ENCODE measurements around the gene KRT7.

The KRT7 gene

DNA sequence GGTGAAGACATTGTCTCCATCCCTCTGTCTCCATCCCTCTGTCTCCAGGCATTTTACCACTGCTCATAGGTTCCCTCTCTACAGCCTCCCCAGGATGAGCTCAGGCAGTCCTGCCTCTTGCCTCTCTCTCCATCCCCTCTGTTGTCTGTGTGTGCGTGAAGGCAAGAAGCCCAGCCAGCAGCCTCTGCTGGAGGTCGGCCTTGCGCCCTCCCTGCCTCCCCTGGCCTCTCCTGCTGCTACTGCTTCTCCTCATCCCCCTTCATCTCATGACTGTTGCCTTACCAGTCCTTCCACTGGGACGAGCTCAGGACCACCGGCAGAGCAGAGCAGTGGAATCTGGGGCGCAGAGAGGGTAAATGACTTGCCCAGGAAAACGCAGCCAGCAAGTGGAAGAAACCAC is 44.4 kb upstream of the KRT7 start:
- H3K4me1 ChIP-seq = peaks cover 75 to 100% (median 98%) of the 10 kb centered on the region in 10 experiments
- peak overlapping the region in 7 of 11 experiments; percentile 4 to 51 (median 32); a peak in 7 of 22 replicates for H3K9ac ChIP-seq
- H3K4me2 ChIP-seq = peak overlapping the region; percentile 58 to 99 (median 77); a peak in 19 of 22 replicates
- H3K36me3 ChIP-seq = no peaks in the 10 kb centered on the region
- no peak for TF ChIP-seq Cebpa-rat (IDR thresholded peaks at IDR 0.05)
- H3K9me3 ChIP-seq (replicated peaks in 1 of 11) = no peaks in the 10 kb centered on the region
- H3K4me3 ChIP-seq = no peak overlapping the region
- no peaks in the 10 kb centered on the region for H4K20me1 ChIP-seq
- peak overlapping the region in 9 of 11 experiments; percentile 31 to 78 (median 55); a peak in 16 of 22 replicates for H3K27ac ChIP-seq
- H3K27me3 ChIP-seq = no peaks in the 10 kb centered on the region

DNA sequence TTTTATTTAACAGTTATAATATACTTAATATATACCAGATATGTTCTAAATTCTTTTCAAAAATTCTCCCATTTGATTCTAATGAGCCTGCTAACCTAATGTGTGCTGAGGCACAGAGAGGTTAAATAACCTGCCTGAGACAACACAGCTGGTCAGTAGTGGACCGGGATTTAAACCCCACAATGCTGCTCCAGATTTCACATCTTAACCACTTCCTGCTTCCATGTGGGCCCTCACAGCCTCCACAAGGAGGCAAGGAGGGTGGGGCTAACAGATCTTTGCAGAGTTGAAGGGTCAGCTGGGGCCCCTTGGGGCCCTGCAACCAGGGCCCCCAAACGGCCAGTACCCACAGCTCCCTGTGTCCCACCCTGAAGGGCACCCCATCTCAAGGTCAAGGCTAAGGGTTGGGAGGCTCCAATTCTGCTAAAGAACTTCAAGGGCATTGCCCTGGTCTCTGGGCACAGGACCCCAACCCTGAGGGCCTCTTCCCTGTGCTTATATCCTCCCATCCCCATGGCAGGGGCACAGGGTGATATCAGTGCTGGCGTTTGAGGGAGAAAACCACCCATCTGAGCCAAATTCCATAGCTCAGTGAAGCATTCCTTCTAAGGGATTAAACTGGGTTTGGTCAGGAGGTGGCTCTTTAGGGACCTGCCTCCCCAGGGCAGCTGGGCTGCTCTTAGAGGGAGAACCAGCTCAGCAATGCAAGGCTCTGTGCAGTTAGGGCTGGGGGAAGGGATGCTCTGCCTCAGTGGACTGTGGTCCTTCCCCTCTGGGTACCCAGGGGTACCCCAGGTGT is 43.5 kb upstream of the KRT7 start:
- no peaks in the 10 kb centered on the region for H3K9me3 ChIP-seq (replicated peaks in 1 of 11)
- H3K4me2 ChIP-seq = peak overlapping the region; percentile 58 to 99 (median 77)
- TF ChIP-seq Cebpa-rat (IDR thresholded peaks at IDR 0.05) = no peak
- peak overlapping the region in 10 of 11 experiments; percentile 10 to 78 (median 55); a peak in 16 of 22 replicates for H3K27ac ChIP-seq
- H3K9ac ChIP-seq = peak overlapping the region in 7 of 11 experiments; percentile 4 to 48 (median 28); a peak in 8 of 22 replicates
- H3K4me3 ChIP-seq = no peak overlapping the region; a peak in 1 of 20 replicates
- H3K4me1 ChIP-seq = peaks cover 75 to 100% (median 99%) of the 10 kb centered on the region in 10 experiments
- no peaks in the 10 kb centered on the region for H4K20me1 ChIP-seq
- H3K27me3 ChIP-seq = no peaks in the 10 kb centered on the region
- no peaks in the 10 kb centered on the region for H3K36me3 ChIP-seq

DNA sequence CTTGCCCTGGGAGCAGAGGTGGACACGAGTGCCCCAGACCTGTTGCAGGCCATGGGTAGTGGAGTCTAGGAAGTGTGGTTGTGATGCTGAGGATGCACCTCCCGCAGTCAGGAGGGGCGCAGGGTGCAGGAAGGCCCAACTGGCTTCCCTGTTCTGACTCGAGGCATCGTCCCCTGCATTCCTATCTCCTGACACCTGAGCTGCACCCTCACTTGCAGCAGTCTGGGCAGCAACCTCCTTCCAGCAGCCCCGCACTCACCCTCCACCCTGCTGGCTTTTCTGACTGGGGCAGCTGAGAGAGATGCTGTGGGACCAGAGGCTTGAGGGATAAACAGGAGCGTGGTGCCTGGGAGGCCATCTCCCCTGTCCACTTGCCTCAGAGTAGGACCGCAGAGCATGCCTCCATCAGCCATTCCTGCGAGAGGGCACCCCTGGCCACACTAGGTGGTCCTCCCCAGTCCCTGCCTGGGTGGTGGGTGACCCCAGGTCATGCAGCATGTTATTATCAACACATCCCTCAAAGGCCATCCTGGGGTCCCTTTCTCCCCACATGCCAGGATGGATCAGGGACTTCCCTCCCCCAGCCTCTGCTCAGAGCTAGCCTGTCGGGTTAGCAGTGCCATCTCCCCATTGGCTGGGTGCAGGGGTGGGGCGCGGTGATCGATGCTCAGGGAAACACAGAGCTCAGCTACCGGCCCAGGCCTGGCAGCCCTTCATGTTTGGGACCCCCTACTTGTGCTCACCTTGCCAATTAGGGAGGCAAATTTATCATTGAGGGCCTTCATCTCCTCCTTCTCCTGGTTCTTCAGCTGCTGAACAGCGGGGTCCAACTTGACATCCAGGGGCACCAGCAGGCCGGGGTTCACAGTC is 41.9 kb upstream of the KRT7 start:
- Histone ChIP-seq H3K9me3 (replicated peaks in 1 of 11) (no peaks in the 10 kb centered on the region), H4K20me1 (no peaks in the 10 kb centered on the region), H3K4me3 (no peak overlapping the region), H3K4me1 (peaks cover 70 to 100% (median 98%) of the 10 kb centered on the region in 10 experiments), H3K4me2 (peak overlapping the region; percentile 58 to 99 (median 85)), H3K9ac (peak overlapping the region in 9 of 11 experiments; percentile 7 to 60 (median 42); a peak in 13 of 22 replicates), H3K27ac (peak overlapping the region in 10 of 11 experiments; percentile 32 to 95 (median 60); a peak in 18 of 22 replicates), H3K27me3 (no peaks in the 10 kb centered on the region), H3K36me3 (no peaks in the 10 kb centered on the region)
- no peak for TF ChIP-seq Cebpa-rat (IDR thresholded peaks at IDR 0.05)

DNA sequence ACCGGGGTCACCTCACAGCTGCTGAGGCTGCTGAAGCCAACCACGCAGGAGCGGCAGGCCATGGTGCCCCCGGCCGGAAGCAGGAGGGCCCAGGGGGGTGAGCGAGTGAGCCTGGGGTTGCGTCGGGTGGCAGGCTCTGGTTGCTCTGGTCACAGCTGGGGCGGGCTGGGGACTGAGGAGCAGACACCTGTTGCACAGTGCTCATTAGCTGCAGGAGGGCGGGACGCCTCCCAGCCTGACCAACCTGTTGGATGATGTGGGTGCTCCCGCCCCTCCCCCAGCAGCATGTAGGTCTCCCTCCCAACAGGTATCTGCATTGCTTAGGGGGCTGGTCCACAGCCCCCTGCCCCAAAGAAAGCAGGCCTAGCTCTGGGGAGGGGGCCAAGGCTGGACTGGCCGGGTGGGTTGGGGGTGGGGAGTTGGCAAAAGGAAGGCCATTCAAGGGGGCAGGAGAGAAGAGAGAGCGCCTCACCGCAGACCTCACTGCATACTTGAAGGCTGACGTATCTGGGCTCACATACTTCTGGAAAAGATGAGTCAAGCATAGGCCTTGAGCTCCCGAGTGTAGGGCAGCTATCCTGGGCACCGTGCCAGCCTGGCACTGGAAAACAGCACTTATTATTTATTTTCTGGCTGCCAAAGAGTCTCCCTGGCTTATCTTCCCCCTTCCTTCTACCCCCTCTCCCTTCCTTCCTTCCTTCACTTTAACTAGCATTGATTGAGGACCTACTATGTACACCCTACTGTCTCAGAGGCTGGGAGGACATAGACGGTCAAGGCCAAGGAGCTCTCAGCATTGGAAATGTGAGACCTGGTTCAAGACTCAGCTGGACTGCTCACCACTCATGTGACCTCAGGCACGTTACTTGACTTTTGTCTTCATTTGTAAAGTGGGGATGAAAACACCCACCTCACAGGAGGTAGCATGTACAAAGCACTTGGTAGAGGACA is 40.9 kb upstream of the KRT7 start, which contains the start of gene KRT80:
Gene KRT80 (minus strand): TSS at position 174 of the 951 bp plus-strand sequence. CDS start 112 bp downstream, at position 62.
- no peaks in the 10 kb centered on the region for H3K36me3 ChIP-seq
- peak within 1 kb of the TSS; percentile 33 to 97 (median 63); a peak in 20 of 22 replicates for H3K27ac ChIP-seq
- peak within 1 kb of the TSS; percentile 58 to 99 (median 85) for H3K4me2 ChIP-seq
- no peak for TF ChIP-seq Cebpa-rat (IDR thresholded peaks at IDR 0.05)
- H3K9me3 ChIP-seq (replicated peaks in 1 of 11) = no peaks in the 10 kb centered on the region
- H3K4me1 ChIP-seq = peaks cover 68 to 100% (median 95%) of the 10 kb centered on the region in 10 experiments
- no peaks in the 10 kb centered on the region for H3K27me3 ChIP-seq
- no peaks in the 10 kb centered on the region for H4K20me1 ChIP-seq
- H3K4me3 ChIP-seq = peak within 1 kb of the TSS in 1 of 10 experiments; percentile 43; a peak in 2 of 20 replicates
- peak within 1 kb of the TSS in 9 of 11 experiments; percentile 7 to 60 (median 44); a peak in 13 of 22 replicates for H3K9ac ChIP-seq

DNA sequence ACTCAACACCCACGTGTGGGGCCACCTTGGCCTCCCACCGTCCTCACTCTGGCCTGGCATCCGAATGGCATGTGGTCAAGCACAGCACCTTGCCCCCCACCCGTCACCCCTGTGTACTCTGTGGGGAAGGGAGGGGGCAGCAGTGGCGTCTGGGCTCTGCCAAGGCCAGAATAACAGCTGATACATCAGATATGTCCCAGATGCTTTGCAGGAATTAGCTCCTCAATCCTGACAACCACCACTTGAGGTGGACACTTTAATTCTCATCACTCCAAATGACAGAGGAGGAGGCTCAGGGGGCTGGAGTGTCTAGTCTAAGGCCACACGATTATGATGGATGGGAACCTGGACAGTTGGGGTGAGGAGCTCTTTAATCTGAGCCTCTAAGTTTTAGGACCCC is 39.5 kb upstream of the KRT7 start:
- H3K4me2 ChIP-seq = peak overlapping the region; percentile 58 to 99 (median 85)
- H3K36me3 ChIP-seq = no peaks in the 10 kb centered on the region
- no peak for TF ChIP-seq Cebpa-rat (IDR thresholded peaks at IDR 0.05)
- peak overlapping the region in 9 of 11 experiments; percentile 6 to 56 (median 28); a peak in 13 of 22 replicates for H3K9ac ChIP-seq
- no peaks in the 10 kb centered on the region for H4K20me1 ChIP-seq
- H3K9me3 ChIP-seq (replicated peaks in 1 of 11) = no peaks in the 10 kb centered on the region
- H3K4me3 ChIP-seq = no peak overlapping the region
- H3K4me1 ChIP-seq = peaks cover 75 to 100% (median 95%) of the 10 kb centered on the region in 10 experiments
- no peaks in the 10 kb centered on the region for H3K27me3 ChIP-seq
- peak overlapping the region; percentile 7 to 97 (median 63); a peak in 19 of 22 replicates for H3K27ac ChIP-seq

DNA sequence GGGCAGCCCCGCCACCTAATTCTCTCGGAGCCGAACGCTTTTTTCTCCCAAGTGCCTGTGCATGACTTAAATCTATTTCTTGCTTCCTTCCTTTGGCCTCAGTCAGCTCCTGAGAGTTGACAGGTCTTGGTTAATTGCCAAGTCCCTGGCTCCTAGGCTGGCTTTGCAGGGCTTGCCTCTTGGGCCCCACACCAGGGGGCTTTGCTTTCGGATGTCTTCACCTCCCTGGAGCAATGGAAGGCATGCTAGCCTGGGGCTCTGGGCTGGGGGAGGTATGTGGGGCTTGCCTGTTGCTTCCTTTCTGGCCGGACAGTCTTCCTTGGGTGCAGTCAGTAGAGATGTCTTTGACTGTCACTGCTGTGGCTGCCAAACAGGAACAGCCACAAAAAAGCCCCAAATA is 39.1 kb upstream of the KRT7 start:
- no peaks in the 10 kb centered on the region for H4K20me1 ChIP-seq
- H3K9ac ChIP-seq = peak overlapping the region in 10 of 11 experiments; percentile 12 to 56 (median 34); a peak in 14 of 22 replicates
- H3K4me1 ChIP-seq = peaks cover 75 to 100% (median 95%) of the 10 kb centered on the region in 10 experiments
- H3K27me3 ChIP-seq = no peaks in the 10 kb centered on the region
- no peak overlapping the region for H3K4me3 ChIP-seq
- peak overlapping the region; percentile 58 to 99 (median 85) for H3K4me2 ChIP-seq
- TF ChIP-seq Cebpa-rat (IDR thresholded peaks at IDR 0.05) = no peak
- peak overlapping the region in 10 of 11 experiments; percentile 16 to 97 (median 64); a peak in 18 of 22 replicates for H3K27ac ChIP-seq
- H3K36me3 ChIP-seq = no peaks in the 10 kb centered on the region
- no peaks in the 10 kb centered on the region for H3K9me3 ChIP-seq (replicated peaks in 1 of 11)

DNA sequence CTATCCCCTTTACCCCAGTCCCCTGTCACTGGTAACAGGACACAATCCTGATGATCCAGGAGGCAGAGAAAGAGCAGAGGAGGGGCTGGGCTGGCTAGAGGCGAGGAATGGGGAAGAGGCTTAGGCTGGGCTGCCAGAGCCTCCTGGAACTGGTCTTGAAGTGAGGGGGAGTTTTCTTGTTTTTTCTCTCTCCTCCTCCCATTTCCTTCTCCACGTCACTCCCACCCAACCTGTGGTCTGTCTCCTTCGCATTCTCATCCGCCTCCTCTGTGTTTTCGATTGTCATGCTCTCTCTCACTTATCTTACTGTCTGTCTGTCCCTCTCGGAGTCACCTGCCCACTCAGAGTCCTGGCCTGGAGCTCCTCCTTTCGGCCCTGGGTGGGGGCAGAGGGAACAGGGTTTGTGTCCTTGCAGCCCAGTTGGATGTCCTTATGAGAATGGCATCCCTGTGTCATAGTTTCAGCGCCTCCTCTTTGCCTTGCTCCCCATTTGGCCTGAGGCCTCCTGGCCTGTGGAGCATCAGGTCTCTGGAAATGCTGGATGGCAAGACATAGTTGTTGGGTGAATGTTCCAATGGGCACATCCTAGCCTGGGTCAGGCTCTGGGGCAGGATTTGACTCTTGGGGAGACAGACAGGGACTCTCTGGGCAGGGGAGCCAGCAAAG is 37.8 kb upstream of the KRT7 start:
- Histone ChIP-seq H3K27me3 (no peaks in the 10 kb centered on the region), H3K27ac (peak overlapping the region in 10 of 11 experiments; percentile 16 to 97 (median 64); a peak in 18 of 22 replicates), H4K20me1 (no peaks in the 10 kb centered on the region), H3K4me2 (peak overlapping the region; percentile 58 to 99 (median 85)), H3K4me1 (peaks cover 71 to 100% (median 95%) of the 10 kb centered on the region in 10 experiments), H3K9ac (peak overlapping the region in 8 of 11 experiments; percentile 4 to 56 (median 23); a peak in 7 of 22 replicates), H3K4me3 (no peak overlapping the region), H3K9me3 (replicated peaks in 1 of 11) (no peaks in the 10 kb centered on the region), H3K36me3 (no peaks in the 10 kb centered on the region)
- no peak for TF ChIP-seq Cebpa-rat (IDR thresholded peaks at IDR 0.05)
